HFF-Myc (cell line): ENCODE data around the gene LYRM9.

Experiments
- DNase-seq: peaks from one replicate; pipeline ENCODE4 v3.0.0-alpha.2; 2011; ENCODE audit warnings: low read depth; ENCODE audit errors: extremely low read depth
- H3K4me3 ChIP-seq: replicated peaks from 2 replicates; pipeline ENCODE4 v1.5.1; 2011; ENCODE audit warnings: low read depth, mild to moderate bottlenecking, control low read depth, low read length
- TF ChIP-seq, protein P1 (sequence below): IDR thresholded peaks from 2 replicates; pipeline ENCODE4 v1.5.1; 2012; ENCODE audit warnings: mild to moderate bottlenecking, low read depth, low read length, control low read depth; ENCODE audit errors: missing control alignments

LYRM9 gene

GRCh38 chr17:27906623-27907022 lies 13.5 kb upstream of the LYRM9 start:
- TF ChIP-seq, protein P1, sequence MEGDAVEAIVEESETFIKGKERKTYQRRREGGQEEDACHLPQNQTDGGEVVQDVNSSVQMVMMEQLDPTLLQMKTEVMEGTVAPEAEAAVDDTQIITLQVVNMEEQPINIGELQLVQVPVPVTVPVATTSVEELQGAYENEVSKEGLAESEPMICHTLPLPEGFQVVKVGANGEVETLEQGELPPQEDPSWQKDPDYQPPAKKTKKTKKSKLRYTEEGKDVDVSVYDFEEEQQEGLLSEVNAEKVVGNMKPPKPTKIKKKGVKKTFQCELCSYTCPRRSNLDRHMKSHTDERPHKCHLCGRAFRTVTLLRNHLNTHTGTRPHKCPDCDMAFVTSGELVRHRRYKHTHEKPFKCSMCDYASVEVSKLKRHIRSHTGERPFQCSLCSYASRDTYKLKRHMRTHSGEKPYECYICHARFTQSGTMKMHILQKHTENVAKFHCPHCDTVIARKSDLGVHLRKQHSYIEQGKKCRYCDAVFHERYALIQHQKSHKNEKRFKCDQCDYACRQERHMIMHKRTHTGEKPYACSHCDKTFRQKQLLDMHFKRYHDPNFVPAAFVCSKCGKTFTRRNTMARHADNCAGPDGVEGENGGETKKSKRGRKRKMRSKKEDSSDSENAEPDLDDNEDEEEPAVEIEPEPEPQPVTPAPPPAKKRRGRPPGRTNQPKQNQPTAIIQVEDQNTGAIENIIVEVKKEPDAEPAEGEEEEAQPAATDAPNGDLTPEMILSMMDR: no peak
- no peak for DNase-seq
- no peak overlapping the region for H3K4me3 ChIP-seq

DNA sequence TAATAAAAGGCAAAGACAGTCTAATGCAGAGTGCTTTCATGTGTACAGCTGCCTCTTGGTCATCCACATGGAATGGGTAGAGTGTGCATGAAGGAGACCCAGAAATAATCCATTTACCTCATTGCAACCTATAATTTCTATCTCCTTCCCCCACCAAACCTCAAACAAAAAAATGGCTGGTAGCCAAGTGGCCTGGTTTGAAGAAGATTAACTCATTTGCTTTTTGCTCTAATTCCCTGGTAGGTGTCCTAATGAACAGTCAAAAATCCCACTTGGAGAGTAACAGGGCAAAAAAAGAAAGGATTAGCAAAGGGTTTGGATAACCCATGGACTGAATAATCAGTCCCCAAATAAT lies 13.0 kb upstream of the LYRM9 start:
- TF ChIP-seq, protein P1: no peak
- no peak overlapping the region for H3K4me3 ChIP-seq
- no peak for DNase-seq

GRCh38 chr17:27905447-27906225 lies 12.5 kb upstream of the LYRM9 start:
- DNase-seq: no peak
- no peak overlapping the region for H3K4me3 ChIP-seq
- TF ChIP-seq, protein P1: no peak

DNA sequence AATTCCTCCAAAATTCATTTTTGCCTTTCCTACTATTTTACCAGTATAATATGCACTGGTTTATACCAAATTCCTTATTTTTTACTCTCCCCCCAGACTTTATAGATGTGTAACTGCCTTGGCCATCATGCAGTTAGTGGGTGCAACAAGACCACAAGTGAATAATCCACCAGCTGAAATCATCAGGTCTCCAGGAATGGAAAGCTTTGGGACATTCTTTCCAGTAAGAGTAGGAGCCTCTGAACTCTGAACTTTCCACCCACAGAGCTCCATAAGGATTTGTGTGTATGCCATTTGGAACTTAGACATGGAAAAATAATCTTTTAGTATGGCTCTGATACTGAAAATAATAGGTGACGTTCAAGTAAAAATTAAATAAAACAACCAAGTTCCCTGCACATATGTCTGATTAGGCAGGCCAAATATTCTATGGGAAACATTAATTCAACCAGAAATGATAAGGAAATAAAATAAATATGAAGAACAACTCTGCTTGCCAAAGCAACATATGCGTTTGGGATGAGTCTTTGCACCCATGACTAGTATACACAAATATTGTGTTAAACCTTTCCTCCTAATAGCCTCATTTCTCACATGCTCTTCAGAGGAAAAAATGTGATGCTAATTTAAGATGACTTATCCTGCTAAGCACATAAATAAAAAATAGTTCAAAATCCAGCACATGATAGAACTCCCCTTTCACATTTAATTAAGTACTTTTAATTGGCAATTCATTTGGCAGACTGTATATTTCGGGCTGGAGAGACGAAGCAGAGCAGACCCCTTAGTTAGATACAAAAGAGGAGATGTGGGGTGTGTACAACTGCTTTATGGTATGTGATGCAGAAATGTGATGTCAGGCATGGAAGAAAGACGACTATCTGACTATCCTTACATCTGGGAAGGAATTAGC lies 11.6 kb upstream of the LYRM9 start:
- no peak for DNase-seq
- TF ChIP-seq, protein P1: no peak
- H3K4me3 ChIP-seq: no peak overlapping the region

- no peak for DNase-seq
- no peak overlapping the region for H3K4me3 ChIP-seq
- TF ChIP-seq, protein P1: no peak
Observed at GRCh38 chr17:27904114-27904513, 10.9 kb upstream of the LYRM9 start.

- no peak overlapping the region for H3K4me3 ChIP-seq
- TF ChIP-seq, protein P1: no peak
- no peak for DNase-seq
Observed at GRCh38 chr17:27899525-27899924, 6.4 kb upstream of the LYRM9 start.
